Lower leg skin (tissue), 4 donors: ENCODE measurements around the gene PCDH9. TPM values are rescaled to one million over a fixed set of nuclear protein-coding genes. Genes with fewer than 3 reads are reported as not detected.

Experiments
- DNase-seq, 2 donors: peaks; one replicate each; pipeline ENCODE4 v3.0.0-alpha.2; 2019; ENCODE audit warnings: low spot score in 2 of 2
- H3K4me3 ChIP-seq: fragments of 200-600 bp; sonication (generic); 2 replicates; pipeline ENCODE4 v1.5.1; 2017; ENCODE audit warnings: mild to moderate bottlenecking, low read depth; ENCODE audit not compliant: poor library complexity, severe bottlenecking
- CTCF ChIP-seq, 3 donors: fragments of 450-650 bp; IDR thresholded peaks; one replicate each; pipeline ENCODE4 v1.5.1; 2016; ENCODE audit warnings: antibody characterized with exemption in 3 of 3, mild to moderate bottlenecking in 3 of 3, moderate library complexity in 2 of 3
- POLR2A ChIP-seq, 2 donors: fragments of 450-650 bp; IDR thresholded peaks; one replicate each; pipeline ENCODE4 v1.6.1; 2016 to 2017; ENCODE audit warnings: antibody characterized with exemption in 2 of 2, mild to moderate bottlenecking in 1 of 2, moderate library complexity in 1 of 2
- WGBS, 2 donors: methylation state at CpG; one replicate each; pipeline ENCODE4 v1.1.5; 2018; 5-methylcytosine and 5-hydroxymethylcytosine counted together
- intact Hi-C: fragments of 100-400 bp; cut with DNase I; formaldehyde crosslinking; loops from one replicate; pipeline ENCODE4 v1.15.0; 2023; ENCODE audit warnings: low total_unique reads
- total RNA-seq, 4 donors: library from RNA; depleted of rRNA; stranded (reverse); fragments of >200 nt; gene quantifications; one replicate each; pipeline ENCODE4 v1.1.0, GENCODE V29; 2016

Gene PCDH9
- total RNA-seq, 4 donors from 2014 or later: 0.21 to 0.84 (median 0.36) TPM

- no peak for TF ChIP-seq CTCF (IDR thresholded peaks at IDR 0.05)
- no peak for TF ChIP-seq POLR2A (IDR thresholded peaks at IDR 0.05)
- H3K4me3 ChIP-seq: no peak overlapping the region
- WGBS, 2 donors: 40 to 57% methylated on average over 1 of the region's 1 CpG
- intact Hi-C loops: no loop called here
- no peak for DNase-seq
Observed at GRCh38 chr13:66461021-66461420, 769.1 kb downstream of the PCDH9 start.

GRCh38 chr13:66459634-66460033 is 770.5 kb downstream of the PCDH9 start:
- 84 to 88% methylated on average over 3 of the region's 3 CpGs for WGBS, 2 donors
- H3K4me3 ChIP-seq: no peak overlapping the region
- intact Hi-C loops: no loop called here
- TF ChIP-seq POLR2A (IDR thresholded peaks at IDR 0.05) (no peak), CTCF (IDR thresholded peaks at IDR 0.05) (no peak)
- no peak for DNase-seq

- intact Hi-C loops: no loop called here
- TF ChIP-seq POLR2A (IDR thresholded peaks at IDR 0.05) (no peak), CTCF (IDR thresholded peaks at IDR 0.05) (no peak)
- no peak overlapping the region for H3K4me3 ChIP-seq
- 83 to 86% methylated on average over 2 of the region's 2 CpGs for WGBS, 2 donors
- no peak for DNase-seq
Observed at GRCh38 chr13:66459143-66459542, 771.0 kb downstream of the PCDH9 start.

- WGBS, 2 donors: 52 to 57% methylated on average over 4 of the region's 4 CpGs
- no peak overlapping the region for H3K4me3 ChIP-seq
- TF ChIP-seq CTCF (IDR thresholded peaks at IDR 0.05): no peak
- intact Hi-C loops: no loop called here
- DNase-seq: no peak
Observed at GRCh38 chr13:66446413-66446812, 783.7 kb downstream of the PCDH9 start.

- 77 to 79% methylated on average over 1 of the region's 1 CpG for WGBS, 2 donors
- H3K4me3 ChIP-seq: no peak overlapping the region
- intact Hi-C loops: no loop called here
- no peak for DNase-seq
- no peak for TF ChIP-seq CTCF (IDR thresholded peaks at IDR 0.05)
- no peak for TF ChIP-seq POLR2A (IDR thresholded peaks at IDR 0.05)
Observed at GRCh38 chr13:66443926-66444325, 786.2 kb downstream of the PCDH9 start.

- WGBS, 2 donors: 90 to 96% methylated on average over 3 of the region's 3 CpGs
- no peak overlapping the region for H3K4me3 ChIP-seq
- intact Hi-C loops: no loop called here
Observed at GRCh38 chr13:66440938-66441337, 789.2 kb downstream of the PCDH9 start.

More at GRCh38 chr13:66440938-66441337, 789.2 kb downstream of the PCDH9 start:
- no peak for TF ChIP-seq POLR2A (IDR thresholded peaks at IDR 0.05)
- no peak for TF ChIP-seq CTCF (IDR thresholded peaks at IDR 0.05)
- DNase-seq: no peak
